ENCODE data around the gene CAMSAP1. TPM values are rescaled to one million over a fixed set of nuclear protein-coding genes. Genes with fewer than 3 reads are reported as not detected.

Gene CAMSAP1
- total and polyA plus RNA-seq, 2 of the 4 experiments (the other 2 are of a cell fraction) = 8.2 to 19.5 TPM

DNA sequence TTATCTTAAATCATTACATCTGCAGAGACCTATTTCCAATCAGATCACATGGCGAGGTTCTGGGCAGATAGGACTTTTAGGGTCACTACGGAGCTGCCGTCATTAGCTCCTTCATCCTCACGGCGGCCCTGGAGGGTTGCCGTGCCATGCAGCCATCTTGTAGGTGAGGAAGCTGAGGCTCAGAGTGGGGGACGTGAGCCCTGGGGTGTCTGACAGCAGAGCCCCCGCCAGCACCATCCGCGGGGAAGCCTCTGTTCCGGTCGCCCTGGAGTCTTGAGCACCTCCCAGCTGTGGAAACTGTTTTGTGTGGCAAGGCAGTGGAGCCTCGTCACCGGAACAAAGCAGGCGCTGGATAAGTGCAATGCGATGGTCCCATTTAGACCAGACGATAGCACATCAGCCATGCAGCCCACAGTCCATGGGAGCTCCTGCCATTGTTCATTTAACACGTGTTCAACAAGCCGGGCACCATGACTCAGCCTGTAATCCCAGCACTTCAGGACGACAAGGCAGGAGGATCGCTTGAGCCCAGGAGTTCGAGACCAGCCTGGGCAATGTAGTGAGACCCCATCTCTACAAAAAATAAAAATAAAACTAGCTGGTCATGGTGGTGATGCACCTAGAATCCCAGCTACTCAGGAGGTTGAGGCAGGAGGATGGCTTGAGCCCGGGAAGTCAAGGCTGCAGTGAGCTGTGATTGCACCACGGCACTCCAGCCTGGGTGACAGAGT lies 143.5 kb downstream of the CAMSAP1 start:
- Histone ChIP-seq H3K9me3 (ENCODE audit: control insufficient read depth, insufficient read depth, low read length) (peaks cover 18% of the 10 kb centered on the region), H2AFZ (replicated peaks; ENCODE audit: low read length, poor library complexity) (no peak overlapping the region), H4K5ac (ENCODE audit: low read depth, low read length) (no peak overlapping the region), H3K14ac (replicated peaks; ENCODE audit: low read depth, low read length) (no peak overlapping the region), H4K8ac (ENCODE audit: low read depth in 2 of 2, low read length in 2 of 2) (no peak overlapping the region), H4K20me1 (ENCODE audit: insufficient read depth, low read length) (no peaks in the 10 kb centered on the region), H3K79me1 (ENCODE audit: low read depth in 1 of 2, low read length in 2 of 2) (no peaks in the 10 kb centered on the region), H3K4ac (ENCODE audit: low read depth, low read length) (no peak overlapping the region), H3K4me1 (ENCODE audit: control insufficient read depth, insufficient read depth, low read length) (no peaks in the 10 kb centered on the region), H3K4me3 (ENCODE audit: insufficient read depth, low read depth, low read length) (no peak overlapping the region), H3K9ac (ENCODE audit: low read depth, low read length) (no peak overlapping the region), H2BK120ac (ENCODE audit: low read depth, low read length) (no peak overlapping the region), H3K23ac (ENCODE audit: low read depth, low read length) (no peak overlapping the region), H2BK5ac (ENCODE audit: low read depth, low read length, poor library complexity, severe bottlenecking) (no peak overlapping the region), H3K9me1 (ENCODE audit: insufficient read depth, low read length) (no peaks in the 10 kb centered on the region), H3K36me3 (ENCODE audit: control insufficient read depth, insufficient read depth, low read length) (no peaks in the 10 kb centered on the region), H3K56ac (ENCODE audit: extremely low read depth, insufficient read depth, low read length) (no peak overlapping the region), H2AK5ac (ENCODE audit: low read depth, low read length) (no peak overlapping the region), H3K27me3 (ENCODE audit: control insufficient read depth, insufficient read depth, low read length) (no peaks in the 10 kb centered on the region), H3K27ac (ENCODE audit: insufficient read depth, low read length) (no peak overlapping the region), H3K4me2 (ENCODE audit: low read depth, low read length) (no peak overlapping the region), H4K91ac (ENCODE audit: insufficient read depth, low read depth, low read length) (no peak overlapping the region), H2AK9ac (replicated peaks; ENCODE audit: low read depth, low read length, poor library complexity) (no peak overlapping the region), H2BK15ac (ENCODE audit: low read depth, low read length) (no peak overlapping the region), H3K18ac (ENCODE audit: low read depth, low read length) (no peak overlapping the region), H2BK20ac (ENCODE audit: low read depth, low read length) (no peak overlapping the region)
- intact Hi-C loops (cut with micrococcal nuclease) = no loop called here
- ATAC-seq (ENCODE audit: low read depth) = no peak
- in situ Hi-C loops (cut with MboI; ENCODE audit: low sequenced_read_pairs) = no loop called here
- ChIA-PET POLR2A (ENCODE audit: unreplicated experiment) (no interaction called here), CTCF (no interaction called here)
- 79% methylated on average over 12 of the region's 24 CpGs; no CpG with 5 or more reads in 1 of the 2 experiments for WGBS, 2 experiments (ENCODE audit: extremely low coverage in 2 of 2, insufficient read length in 1 of 2)
- BruUV-seq (replicated peaks) = no TSS peak
- TF ChIP-seq FOS (IDR thresholded peaks at IDR 0.05; ENCODE audit: low read depth, low read length) (no peak), RCOR1 (IDR thresholded peaks at IDR 0.05; ENCODE audit: insufficient replicate concordance, low read length) (no peak), MAFK (IDR thresholded peaks at IDR 0.05; ENCODE audit: low read depth, low read length) (no peak), NFE2L2 (IDR thresholded peaks at IDR 0.05; ENCODE audit: low read depth, low read length) (no peak), CHD1 (IDR thresholded peaks at IDR 0.05; ENCODE audit: low read depth, low read length) (no peak), POLR2A (IDR thresholded peaks at IDR 0.05; ENCODE audit: low read depth, low read length) (no peak), CEBPB (IDR thresholded peaks at IDR 0.05; ENCODE audit: low read depth, low read length) (no peak), USF2 (IDR thresholded peaks at IDR 0.05; ENCODE audit: low read depth, low read length) (no peak), RFX5 (IDR thresholded peaks at IDR 0.05; ENCODE audit: low read depth, low read length) (no peak), MAZ (IDR thresholded peaks at IDR 0.05; ENCODE audit: borderline replicate concordance, low read depth, low read length) (no peak), RAD21 (IDR thresholded peaks at IDR 0.05; ENCODE audit: low read length) (no peak), SMC3 (IDR thresholded peaks at IDR 0.05; ENCODE audit: low read depth, low read length) (no peak)
- TF ChIP-seq, protein P1, sequence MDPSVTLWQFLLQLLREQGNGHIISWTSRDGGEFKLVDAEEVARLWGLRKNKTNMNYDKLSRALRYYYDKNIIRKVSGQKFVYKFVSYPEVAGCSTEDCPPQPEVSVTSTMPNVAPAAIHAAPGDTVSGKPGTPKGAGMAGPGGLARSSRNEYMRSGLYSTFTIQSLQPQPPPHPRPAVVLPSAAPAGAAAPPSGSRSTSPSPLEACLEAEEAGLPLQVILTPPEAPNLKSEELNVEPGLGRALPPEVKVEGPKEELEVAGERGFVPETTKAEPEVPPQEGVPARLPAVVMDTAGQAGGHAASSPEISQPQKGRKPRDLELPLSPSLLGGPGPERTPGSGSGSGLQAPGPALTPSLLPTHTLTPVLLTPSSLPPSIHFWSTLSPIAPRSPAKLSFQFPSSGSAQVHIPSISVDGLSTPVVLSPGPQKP (IDR thresholded peaks at IDR 0.05; ENCODE audit: borderline replicate concordance, low read depth, low read length) = no peak
- no peak for DNase-seq
- dilution Hi-C loops (cut with HindIII; ENCODE audit: low sequenced_read_pairs, unreplicated experiment) = no loop called here

Measured in IMR-90 (cell line).